GM18858 (cell line): Measurements from ENCODE around the gene CEP350.

Experiments
- ATAC-seq: cut with Tn5 transposase; IDR thresholded peaks from one replicate; pipeline ENCODE4 v1.9.1; 2021; ENCODE audit not compliant: unreplicated experiment

CEP350 gene

GRCh38 chr1:179954493-179955286, at the start of gene CEP350:
TSS of gene CEP350 (plus strand) at chr1:179954810. CDS start at chr1:179986182, 31,372 bp downstream.
- peak; percentile 88 for ATAC-seq

- ATAC-seq = no peak
Observed at GRCh38 chr1:179910934-179911333, 43.7 kb upstream of the CEP350 start.

GRCh38 chr1:179911812-179912211, 42.8 kb upstream of the CEP350 start:
- ATAC-seq = no peak

- ATAC-seq = no peak
Observed at GRCh38 chr1:179917601-179918429, 36.8 kb upstream of the CEP350 start.

DNA sequence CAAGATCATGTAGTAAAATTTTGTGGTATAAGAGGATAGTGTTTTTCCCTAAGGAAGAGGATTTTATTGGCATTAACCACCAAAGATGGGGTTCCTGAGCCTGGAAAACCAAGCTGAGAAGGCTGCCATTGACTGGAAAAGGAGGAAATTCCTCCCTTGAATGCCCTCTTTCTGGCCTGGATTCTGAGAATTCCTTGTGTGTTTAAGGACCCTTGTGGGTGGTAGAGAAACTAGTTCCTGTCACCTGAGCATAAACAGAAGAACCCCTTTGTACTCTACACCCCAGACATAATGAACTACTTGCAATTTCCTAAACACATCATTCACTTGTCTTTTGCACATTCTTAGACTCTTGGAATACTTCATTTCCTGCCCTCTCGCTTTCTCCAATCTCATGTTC, 33.1 kb upstream of the CEP350 start:
- no peak for ATAC-seq

GRCh38 chr1:179921981-179922872, 32.4 kb upstream of the CEP350 start:
- no peak for ATAC-seq

DNA sequence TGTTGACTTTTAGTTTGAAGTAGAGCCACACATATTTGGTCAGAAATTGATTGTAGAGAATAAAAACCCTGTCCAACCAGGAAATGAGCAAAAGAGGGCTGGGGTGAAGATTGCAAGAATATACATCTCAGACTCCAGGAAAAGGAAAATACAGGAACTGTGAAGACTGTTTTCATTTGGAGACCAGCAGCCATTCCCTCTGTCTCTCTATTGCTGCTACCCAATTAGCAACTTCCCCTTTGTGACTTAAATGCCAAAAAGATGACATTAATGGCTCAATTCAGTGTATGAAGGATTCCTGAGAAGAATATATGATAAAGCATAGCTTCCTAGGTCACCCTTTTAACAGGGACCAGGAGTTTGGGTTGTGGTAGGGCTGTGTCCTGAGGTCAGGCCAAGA, 31.6 kb upstream of the CEP350 start:
- ATAC-seq = no peak

DNA sequence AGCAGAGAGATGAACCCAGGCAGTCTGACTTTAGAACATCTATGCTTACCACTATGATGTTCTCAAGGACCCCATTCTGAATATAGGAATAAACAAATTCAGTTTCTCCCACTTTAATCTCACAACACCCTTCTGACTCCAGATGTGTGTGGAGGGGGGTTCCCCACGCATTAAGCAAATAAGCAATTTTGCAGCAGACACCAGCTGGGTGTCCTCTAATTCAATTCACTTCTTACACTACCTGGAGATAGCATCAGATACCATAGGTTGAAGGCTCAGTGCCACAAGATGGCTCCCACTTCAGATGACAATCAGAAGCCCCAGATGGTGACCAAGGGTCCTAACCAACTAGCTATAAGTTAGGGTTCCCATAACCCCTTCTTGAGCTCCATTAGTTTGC, 30.3 kb upstream of the CEP350 start:
- no peak for ATAC-seq

GRCh38 chr1:179925302-179925701, 29.3 kb upstream of the CEP350 start:
- ATAC-seq = no peak

GRCh38 chr1:179925922-179926849, 28.4 kb upstream of the CEP350 start:
- no peak for ATAC-seq

DNA sequence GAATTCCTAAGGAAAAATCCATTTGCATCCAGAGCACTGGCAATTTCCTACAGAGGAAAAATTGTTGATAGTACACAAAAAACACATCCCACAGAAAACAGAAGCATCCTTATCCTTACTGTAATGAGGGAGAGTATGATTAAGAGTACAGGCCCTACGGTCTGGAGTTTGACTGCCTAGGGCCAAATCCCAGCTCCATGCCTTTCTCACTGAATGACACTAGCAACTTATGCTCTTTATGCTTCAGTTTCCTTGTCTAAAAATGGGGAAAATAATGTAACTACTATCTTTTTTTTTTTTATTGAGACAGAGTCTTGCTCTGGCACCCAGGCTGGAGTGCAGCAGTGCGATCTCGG, 27.8 kb upstream of the CEP350 start:
- no peak for ATAC-seq

DNA sequence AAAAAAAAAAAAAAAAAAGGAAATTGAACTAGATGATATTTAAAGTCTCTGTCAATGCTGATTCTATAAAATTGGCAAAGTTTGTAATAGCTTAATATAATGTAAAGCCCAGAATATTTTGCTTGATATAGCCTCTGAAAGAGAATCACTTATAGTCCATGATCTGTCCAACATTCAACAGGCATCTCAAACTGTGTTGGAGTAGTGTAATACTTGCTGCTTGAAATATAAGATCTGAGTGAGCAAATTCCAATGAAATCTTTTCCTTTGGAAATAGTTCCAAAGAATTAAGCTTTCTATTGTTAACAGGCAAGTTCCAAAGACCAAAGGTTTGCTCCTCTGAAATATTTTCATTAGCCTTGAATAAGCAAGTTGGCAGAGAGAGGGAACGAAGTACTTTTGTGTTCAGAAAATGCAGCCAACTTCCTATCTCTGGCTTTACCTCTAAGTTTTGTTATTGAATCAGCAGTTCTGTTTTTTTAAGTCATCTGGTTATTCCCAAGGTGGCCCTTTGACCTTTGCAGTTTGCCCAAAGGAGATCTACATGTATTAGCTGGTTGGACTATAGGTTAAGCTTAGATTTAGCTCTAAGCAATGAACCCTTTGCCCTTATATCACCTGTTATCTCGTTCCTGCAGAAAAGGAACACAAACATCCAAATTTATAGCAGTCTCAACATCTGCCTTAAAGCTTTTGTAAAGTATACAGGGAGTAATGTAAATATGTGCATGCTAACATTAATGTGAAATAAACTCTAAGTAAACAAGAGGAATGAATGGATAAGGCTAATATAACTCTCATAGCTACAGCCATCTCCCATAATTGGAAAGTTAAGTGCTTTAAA, 24.4 kb upstream of the CEP350 start:
- no peak for ATAC-seq

DNA sequence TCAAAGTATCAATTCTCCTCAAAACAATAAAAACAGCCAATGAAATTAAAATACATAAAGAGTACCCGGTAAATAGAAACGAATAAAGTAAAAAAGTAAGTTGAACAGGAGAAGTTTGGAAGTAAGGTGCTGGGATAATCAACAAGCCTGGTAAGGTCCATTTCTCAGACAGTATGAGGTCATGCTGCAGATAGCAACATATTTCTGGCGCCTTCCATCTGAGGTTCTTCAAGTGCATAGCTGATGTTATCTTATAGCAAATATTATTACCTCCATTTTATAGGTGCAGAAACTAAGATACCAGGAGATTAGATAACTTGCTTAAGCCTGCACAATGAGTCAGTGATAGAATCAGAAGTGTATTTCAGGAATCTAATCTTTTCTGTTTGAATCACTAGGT, 23.7 kb upstream of the CEP350 start:
- no peak for ATAC-seq

DNA sequence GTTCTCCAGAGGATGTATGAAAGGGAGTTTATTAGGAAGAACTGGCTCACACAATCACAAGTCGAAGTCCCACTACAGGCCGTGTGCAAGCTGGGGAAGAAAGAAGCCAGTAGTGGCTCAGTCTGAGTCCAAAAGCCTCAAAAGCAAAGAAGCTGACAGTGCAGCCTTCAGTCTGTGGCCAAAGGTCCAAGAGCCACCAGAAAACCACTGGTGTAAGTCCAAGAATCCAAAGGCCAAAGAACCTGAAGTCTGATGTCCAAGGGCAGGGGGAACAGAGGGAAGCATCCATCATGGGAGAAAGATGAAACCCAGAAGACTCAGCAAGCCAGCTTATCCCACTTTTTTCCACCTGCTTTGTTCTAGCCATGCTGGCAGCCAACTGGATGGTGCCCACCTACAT, 21.4 kb upstream of the CEP350 start:
- ATAC-seq = no peak

- ATAC-seq = no peak
Observed at GRCh38 chr1:179935909-179936496, 18.6 kb upstream of the CEP350 start.

GRCh38 chr1:179937668-179938254, 16.8 kb upstream of the CEP350 start:
- ATAC-seq = no peak

GRCh38 chr1:179938752-179939151, 15.9 kb upstream of the CEP350 start:
- ATAC-seq = no peak

DNA sequence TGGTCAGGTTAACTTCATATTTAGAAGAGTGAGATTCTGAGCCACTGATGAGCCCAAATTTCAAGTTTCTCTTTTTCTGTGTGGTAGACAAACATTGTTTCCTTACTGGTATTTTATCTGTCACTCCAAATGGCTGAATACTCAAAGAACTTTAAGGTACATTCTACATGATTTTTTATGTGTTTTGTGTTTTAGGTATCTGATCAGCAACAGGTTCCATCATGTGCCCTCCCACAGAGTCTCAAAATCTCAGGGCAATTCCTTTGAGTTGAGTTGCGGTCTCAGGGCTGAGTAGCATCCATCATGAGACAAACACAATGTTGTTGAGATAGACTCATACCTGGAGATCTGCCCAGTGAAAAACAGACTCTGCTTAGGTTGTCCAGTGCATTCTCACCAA, 14.7 kb upstream of the CEP350 start:
- ATAC-seq = no peak

DNA sequence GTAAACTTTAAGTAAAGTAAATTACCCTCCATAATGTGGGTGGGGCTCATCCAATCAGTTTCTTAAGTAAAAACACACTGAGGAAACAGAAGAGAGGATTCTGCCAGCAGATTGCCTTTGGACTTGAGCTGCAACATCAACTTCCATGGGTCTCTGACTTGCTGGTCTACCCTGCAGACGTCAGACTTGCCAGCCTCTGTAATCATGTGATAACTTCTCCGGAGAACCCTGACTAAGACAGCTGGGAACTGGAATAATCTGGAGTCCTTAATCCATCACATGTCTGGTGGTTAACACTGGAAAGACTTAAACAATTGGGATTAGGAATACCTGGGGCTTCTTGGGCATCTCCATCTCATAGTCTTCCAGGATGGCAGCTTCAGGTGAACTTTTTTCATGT, 13.2 kb upstream of the CEP350 start:
- ATAC-seq = no peak
